Nephron progenitor cell (in vitro differentiated cells): ENCODE results near the gene MED12L.
A peak's percentile ranks its signal among the peaks of the same experiment; 100 is the strongest.
"Not testable (repeated sequence)": the region's sequence is repeated elsewhere in the genome, so short reads cannot be mapped to it uniquely, and the experiment has no call there.

Experiments used
- DNase-seq: peaks from one replicate; pipeline ENCODE4 v3.0.0; 2021
- H3K27ac Mint-ChIP-seq: 2 replicates; pipeline ENCODE4 v1.8.0; 2021; ENCODE audit warnings: mild to moderate bottlenecking, moderate library complexity, mixed read lengths
- H3K27me3 Mint-ChIP-seq: 2 replicates; pipeline ENCODE4 v1.8.0; 2021; ENCODE audit warnings: mild to moderate bottlenecking, low read depth, mixed read lengths; ENCODE audit not compliant: poor library complexity
- H3K36me3 Mint-ChIP-seq: 2 replicates; pipeline ENCODE4 v1.8.0; 2021; ENCODE audit warnings: low read depth, mixed read lengths
- H3K4me1 Mint-ChIP-seq: 2 replicates; pipeline ENCODE4 v1.8.0; 2021; ENCODE audit warnings: mixed read lengths
- H3K4me3 Mint-ChIP-seq: 2 replicates; pipeline ENCODE4 v1.8.0; 2021; ENCODE audit warnings: mild to moderate bottlenecking, moderate library complexity, mixed read lengths
- H3K9me3 Mint-ChIP-seq: 2 replicates; pipeline ENCODE4 v1.8.0; 2021; ENCODE audit warnings: mild to moderate bottlenecking, moderate library complexity, mixed read lengths
- CTCF ChIP-seq: fragments of 200-600 bp; sonication (generic); IDR thresholded peaks from 2 replicates; pipeline ENCODE4 v1.5.0; 2021; ENCODE audit warnings: antibody characterized with exemption

MED12L gene

GRCh38 chr3:151168269-151169094 is 83.0 kb downstream of the MED12L start:
- Mint-ChIP-seq H3K36me3 (peaks cover 10% of the 10 kb centered on the region), H3K9me3 (no peaks in the 10 kb centered on the region), H3K4me1 (peaks cover 26% of the 10 kb centered on the region), H3K27ac (no peak overlapping the region), H3K4me3 (no peak overlapping the region), H3K27me3 (peaks cover 6% of the 10 kb centered on the region)
- TF ChIP-seq CTCF: peak; percentile 75
- DNase-seq: peak; percentile 76

GRCh38 chr3:151169262-151169947 is 83.9 kb downstream of the MED12L start:
- H3K9me3 Mint-ChIP-seq: no peaks in the 10 kb centered on the region
- DNase-seq: no peak
- no peak for TF ChIP-seq CTCF

GRCh38 chr3:151169948-151170679 is 84.7 kb downstream of the MED12L start:
- H3K4me3 Mint-ChIP-seq, DNase-seq, H3K27me3 Mint-ChIP-seq, H3K9me3 Mint-ChIP-seq: not testable (repeated sequence)
- Mint-ChIP-seq H3K4me1 (peaks cover 26% of the 10 kb centered on the region), H3K27ac (peak overlapping the region; percentile 92), H3K36me3 (peaks cover 16% of the 10 kb centered on the region)

More at GRCh38 chr3:151169262-151169947, 83.9 kb downstream of the MED12L start:
- Mint-ChIP-seq H3K4me1 (peaks cover 26% of the 10 kb centered on the region), H3K27ac (no peak overlapping the region), H3K4me3 (no peak overlapping the region), H3K36me3 (peaks cover 15% of the 10 kb centered on the region), H3K27me3 (peaks cover 6% of the 10 kb centered on the region)

- H3K27me3 Mint-ChIP-seq: peaks cover 6% of the 10 kb centered on the region
- no peak for TF ChIP-seq CTCF
- DNase-seq: no peak
Observed at GRCh38 chr3:151171145-151171757, 85.8 kb downstream of the MED12L start.

GRCh38 chr3:151174351-151174750 is 88.9 kb downstream of the MED12L start:
- H3K4me1 Mint-ChIP-seq: peaks cover 31% of the 10 kb centered on the region
- TF ChIP-seq CTCF: no peak
- H3K36me3 Mint-ChIP-seq: peaks cover 6% of the 10 kb centered on the region
- no peak overlapping the region for H3K4me3 Mint-ChIP-seq
- no peaks in the 10 kb centered on the region for H3K9me3 Mint-ChIP-seq
- no peak for DNase-seq
- H3K27ac Mint-ChIP-seq: no peak overlapping the region
- H3K27me3 Mint-ChIP-seq: no peaks in the 10 kb centered on the region

More at GRCh38 chr3:151171145-151171757, 85.8 kb downstream of the MED12L start:
- peaks cover 8% of the 10 kb centered on the region for H3K36me3 Mint-ChIP-seq
- no peak overlapping the region for H3K4me3 Mint-ChIP-seq
- H3K4me1 Mint-ChIP-seq: peaks cover 26% of the 10 kb centered on the region
- no peaks in the 10 kb centered on the region for H3K9me3 Mint-ChIP-seq
- peak overlapping the region; percentile 92 for H3K27ac Mint-ChIP-seq

- TF ChIP-seq CTCF: no peak
- Mint-ChIP-seq H3K36me3 (peaks cover 6% of the 10 kb centered on the region), H3K4me3 (no peak overlapping the region), H3K27me3 (no peaks in the 10 kb centered on the region), H3K4me1 (peaks cover 28% of the 10 kb centered on the region), H3K27ac (no peak overlapping the region), H3K9me3 (no peaks in the 10 kb centered on the region)
- DNase-seq: no peak
Observed at GRCh38 chr3:151175952-151176351, 90.5 kb downstream of the MED12L start.
